Fibroblast of lung (primary cell): ENCODE results near the gene NINJ2.

Experiments
- EZH2 ChIP-seq: IDR thresholded peaks from 2 replicates; pipeline ENCODE4 v1.5.1; 2012; ENCODE audit warnings: low read length, control low read depth, mild to moderate bottlenecking; ENCODE audit errors: missing control alignments
- TF ChIP-seq, protein P1 (sequence below), 2 donors: IDR thresholded peaks in 1 of 2; conservative IDR thresholded peaks in 1 of 2; 1 replicate in 1 of 2; 2 replicates in 1 of 2; pipeline ENCODE4 v1.5.1; 2011 to 2012; ENCODE audit warnings: low read length in 2 of 2, control low read depth in 1 of 2, inconsistent platforms in 1 of 2, low read depth in 1 of 2, mild to moderate bottlenecking in 1 of 2

DNA sequence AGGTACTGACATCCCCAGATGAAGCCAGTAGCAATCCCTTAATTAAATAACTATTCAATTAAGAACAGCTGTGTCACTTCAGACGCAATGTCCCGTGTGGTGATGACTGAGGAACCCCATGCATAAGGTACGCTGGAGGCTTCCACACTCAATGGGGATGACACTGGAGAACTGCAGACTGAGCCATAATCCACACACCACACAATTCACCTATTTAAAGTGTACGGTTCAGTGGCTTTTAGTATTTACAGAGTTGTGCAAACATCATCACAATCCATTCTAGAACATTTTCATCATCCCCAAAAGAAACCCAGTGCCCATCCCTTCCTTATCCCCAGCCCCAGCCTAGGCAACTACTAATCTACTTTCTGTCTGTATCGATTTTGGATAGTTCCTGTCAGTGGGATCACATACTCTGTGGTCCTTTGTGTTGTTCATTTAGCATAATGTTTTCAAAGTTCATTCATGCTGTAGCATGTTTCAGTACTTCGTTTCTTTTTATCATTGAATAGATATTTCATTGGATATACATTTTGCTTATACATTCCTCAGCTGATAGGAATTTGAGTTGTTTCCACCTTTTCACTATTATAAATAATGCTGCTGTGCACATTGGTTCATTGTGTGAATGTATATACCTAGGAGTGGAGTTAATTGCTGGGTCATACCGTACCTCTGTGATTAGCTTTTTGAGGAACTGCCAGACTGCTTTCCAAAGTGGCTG, 61.1 kb downstream of the NINJ2 start:
- TF ChIP-seq, protein P1, sequence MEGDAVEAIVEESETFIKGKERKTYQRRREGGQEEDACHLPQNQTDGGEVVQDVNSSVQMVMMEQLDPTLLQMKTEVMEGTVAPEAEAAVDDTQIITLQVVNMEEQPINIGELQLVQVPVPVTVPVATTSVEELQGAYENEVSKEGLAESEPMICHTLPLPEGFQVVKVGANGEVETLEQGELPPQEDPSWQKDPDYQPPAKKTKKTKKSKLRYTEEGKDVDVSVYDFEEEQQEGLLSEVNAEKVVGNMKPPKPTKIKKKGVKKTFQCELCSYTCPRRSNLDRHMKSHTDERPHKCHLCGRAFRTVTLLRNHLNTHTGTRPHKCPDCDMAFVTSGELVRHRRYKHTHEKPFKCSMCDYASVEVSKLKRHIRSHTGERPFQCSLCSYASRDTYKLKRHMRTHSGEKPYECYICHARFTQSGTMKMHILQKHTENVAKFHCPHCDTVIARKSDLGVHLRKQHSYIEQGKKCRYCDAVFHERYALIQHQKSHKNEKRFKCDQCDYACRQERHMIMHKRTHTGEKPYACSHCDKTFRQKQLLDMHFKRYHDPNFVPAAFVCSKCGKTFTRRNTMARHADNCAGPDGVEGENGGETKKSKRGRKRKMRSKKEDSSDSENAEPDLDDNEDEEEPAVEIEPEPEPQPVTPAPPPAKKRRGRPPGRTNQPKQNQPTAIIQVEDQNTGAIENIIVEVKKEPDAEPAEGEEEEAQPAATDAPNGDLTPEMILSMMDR (conservative IDR thresholded peaks at IDR 0.05 in 1 of 2, IDR thresholded peaks at IDR 0.05 in 1 of 2; ENCODE audit: low read depth in 1 of 2, low read length in 2 of 2) = no peak
- no peak for TF ChIP-seq EZH2
